Kidney (tissue), 14 donors: ENCODE results near the gene RNF31. TPM values are rescaled to one million over a fixed set of nuclear protein-coding genes. Genes with fewer than 3 reads are reported as not detected.

Source experiments
- DNase-seq, 5 donors: peaks; one replicate each; pipeline ENCODE4 v3.0.0-alpha.2; 2013 to 2020
- FAIRE-seq: peaks from 2 replicates; lab custom pipeline; 2012; peaks lifted over from hg19 to GRCh38; lab: Jason Lieb, UNC
- H3K27ac ChIP-seq, 2 donors: one replicate each; pipeline ENCODE4 v1.7.0; 2013; ENCODE audit warnings: low read depth in 2 of 2, low read length in 2 of 2, inconsistent platforms in 1 of 2
- H3K27me3 ChIP-seq: one replicate; pipeline ENCODE4 v1.7.1; 2013; ENCODE audit warnings: low read length, inconsistent platforms; ENCODE audit not compliant: control insufficient read depth, insufficient read depth
- H3K36me3 ChIP-seq, 3 donors: one replicate each; pipeline versions ENCODE4 v1.7.0 to v1.7.1; 2013; ENCODE audit warnings: low read length in 3 of 3, control low read depth in 1 of 3, inconsistent platforms in 1 of 3; ENCODE audit not compliant: insufficient read depth in 3 of 3, control insufficient read depth in 2 of 3
- H3K4me1 ChIP-seq, 3 donors: one replicate each; pipeline versions ENCODE4 v1.7.0 to v1.7.1; 2013; ENCODE audit warnings: low read length in 3 of 3, inconsistent platforms in 1 of 3, low read depth in 1 of 3; ENCODE audit not compliant: control insufficient read depth in 2 of 3, insufficient read depth in 2 of 3
- H3K4me3 ChIP-seq, 3 donors: one replicate each; pipeline versions ENCODE4 v1.7.0 to v1.8.1; 2013; ENCODE audit warnings: low read length in 3 of 3, control low read depth in 1 of 3, inconsistent platforms in 1 of 3
- H3K9ac ChIP-seq, 3 donors: one replicate each; pipeline versions ENCODE4 v1.7.0 to v1.7.1; 2013; ENCODE audit warnings: low read length in 3 of 3, control low read depth in 1 of 3, inconsistent platforms in 1 of 3
- H3K9me3 ChIP-seq, 3 donors: one replicate each; pipeline versions ENCODE4 v1.7.0 to v1.7.1; 2013; ENCODE audit warnings: low read length in 3 of 3, control low read depth in 1 of 3, inconsistent platforms in 1 of 3; ENCODE audit not compliant: control insufficient read depth in 2 of 3, insufficient read depth in 1 of 3
- intact Hi-C: fragments of 100-400 bp; cut with DNase I; formaldehyde crosslinking; loops from one replicate; pipeline ENCODE4 v1.11.1; 2022
- polyA plus RNA-seq: library from polyadenylated mRNA; stranded (reverse); fragments of 350-450 nt; fragmentation: Illumina TruSeq; extraction: RNeasy Lipid Tissue Mini Kit (QIAGEN cat#74804); gene quantifications from one replicate; pipeline ENCODE4 v1.2.3, GENCODE V29; 2014; ENCODE audit warnings: low read depth, low replicate concordance; ENCODE audit not compliant: insufficient read depth
- total RNA-seq: library from RNA; stranded (reverse); fragmentation: NEBNext Ultra II Directional; extraction: Animal tissue kit (Norgen Biotek cat#: 25700); gene quantifications from one replicate; pipeline ENCODE4 v1.2.1, GENCODE V29; 2021
- TF ChIP-seq, protein P1 (sequence below): IDR thresholded peaks from 3 replicates; pipeline ENCODE4 v1.5.1; 2012; ENCODE audit warnings: mild to moderate bottlenecking, moderate library complexity, borderline replicate concordance; ENCODE audit not compliant: insufficient read depth; ENCODE audit errors: extremely low read depth
- donor health status: control.
- donor health status: control.
- donor health status: control.
- donor health status: control.
- donor health status: control.
- donor health status: DM: yes; HTN: yes; CAD: no.
- donor health status: Normal renal cell carcinoma (clear cell type).

RNF31 gene
- total and polyA plus RNA-seq, 2 donors from 2014 or later = 64.0 to 69.0 TPM

DNA sequence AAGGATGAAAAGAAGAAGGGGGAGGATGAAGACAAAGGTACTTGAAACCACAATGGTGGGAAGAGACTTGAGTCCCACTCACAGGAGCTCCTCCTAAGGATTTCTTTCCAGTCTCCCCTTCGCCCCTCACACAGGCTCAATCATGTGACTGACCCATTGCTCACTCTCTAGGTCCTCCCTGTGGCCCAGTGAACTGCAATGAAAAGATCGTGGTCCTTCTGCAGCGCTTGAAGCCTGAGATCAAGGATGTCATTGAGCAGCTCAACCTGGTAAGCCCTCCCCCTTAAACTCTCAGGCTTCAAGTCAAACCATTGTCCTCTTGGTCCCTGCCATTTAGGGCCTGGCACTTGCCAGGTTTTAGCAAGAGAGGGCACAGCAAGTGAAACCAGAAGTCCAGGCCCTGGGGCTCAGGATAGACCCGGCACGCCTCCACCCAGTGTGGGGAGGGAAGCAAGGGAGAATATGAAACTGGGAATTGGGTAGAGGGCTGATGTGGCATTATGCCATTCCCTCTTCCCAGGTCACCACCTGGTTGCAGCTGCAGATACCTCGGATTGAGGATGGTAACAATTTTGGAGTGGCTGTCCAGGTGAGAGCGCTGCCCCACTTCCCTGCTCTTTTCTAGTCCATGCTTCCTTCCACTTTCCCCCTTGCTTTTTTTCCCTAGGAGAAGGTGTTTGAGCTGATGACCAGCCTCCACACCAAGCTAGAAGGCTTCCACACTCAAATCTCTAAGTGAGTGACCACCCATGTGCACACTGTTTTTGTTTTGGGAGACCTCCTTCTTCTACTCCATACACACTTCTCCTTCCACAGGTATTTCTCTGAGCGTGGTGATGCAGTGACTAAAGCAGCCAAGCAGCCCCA lies 9.5 kb upstream of the RNF31 start:
- Histone ChIP-seq H3K36me3 (peaks cover 0 to 23% (median 14%) of the 10 kb centered on the region in 3 donors), H3K27me3 (no peaks in the 10 kb centered on the region), H3K4me1 (peaks cover 0 to 38% (median 15%) of the 10 kb centered on the region in 3 donors), H3K27ac (no peak overlapping the region), H3K9me3 (no peaks in the 10 kb centered on the region), H3K4me3 (no peak overlapping the region), H3K9ac (no peak overlapping the region)
- TF ChIP-seq, protein P1, sequence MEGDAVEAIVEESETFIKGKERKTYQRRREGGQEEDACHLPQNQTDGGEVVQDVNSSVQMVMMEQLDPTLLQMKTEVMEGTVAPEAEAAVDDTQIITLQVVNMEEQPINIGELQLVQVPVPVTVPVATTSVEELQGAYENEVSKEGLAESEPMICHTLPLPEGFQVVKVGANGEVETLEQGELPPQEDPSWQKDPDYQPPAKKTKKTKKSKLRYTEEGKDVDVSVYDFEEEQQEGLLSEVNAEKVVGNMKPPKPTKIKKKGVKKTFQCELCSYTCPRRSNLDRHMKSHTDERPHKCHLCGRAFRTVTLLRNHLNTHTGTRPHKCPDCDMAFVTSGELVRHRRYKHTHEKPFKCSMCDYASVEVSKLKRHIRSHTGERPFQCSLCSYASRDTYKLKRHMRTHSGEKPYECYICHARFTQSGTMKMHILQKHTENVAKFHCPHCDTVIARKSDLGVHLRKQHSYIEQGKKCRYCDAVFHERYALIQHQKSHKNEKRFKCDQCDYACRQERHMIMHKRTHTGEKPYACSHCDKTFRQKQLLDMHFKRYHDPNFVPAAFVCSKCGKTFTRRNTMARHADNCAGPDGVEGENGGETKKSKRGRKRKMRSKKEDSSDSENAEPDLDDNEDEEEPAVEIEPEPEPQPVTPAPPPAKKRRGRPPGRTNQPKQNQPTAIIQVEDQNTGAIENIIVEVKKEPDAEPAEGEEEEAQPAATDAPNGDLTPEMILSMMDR = no peak
- FAIRE-seq (no peak), DNase-seq (no peak)
- intact Hi-C loops = no loop called here

DNA sequence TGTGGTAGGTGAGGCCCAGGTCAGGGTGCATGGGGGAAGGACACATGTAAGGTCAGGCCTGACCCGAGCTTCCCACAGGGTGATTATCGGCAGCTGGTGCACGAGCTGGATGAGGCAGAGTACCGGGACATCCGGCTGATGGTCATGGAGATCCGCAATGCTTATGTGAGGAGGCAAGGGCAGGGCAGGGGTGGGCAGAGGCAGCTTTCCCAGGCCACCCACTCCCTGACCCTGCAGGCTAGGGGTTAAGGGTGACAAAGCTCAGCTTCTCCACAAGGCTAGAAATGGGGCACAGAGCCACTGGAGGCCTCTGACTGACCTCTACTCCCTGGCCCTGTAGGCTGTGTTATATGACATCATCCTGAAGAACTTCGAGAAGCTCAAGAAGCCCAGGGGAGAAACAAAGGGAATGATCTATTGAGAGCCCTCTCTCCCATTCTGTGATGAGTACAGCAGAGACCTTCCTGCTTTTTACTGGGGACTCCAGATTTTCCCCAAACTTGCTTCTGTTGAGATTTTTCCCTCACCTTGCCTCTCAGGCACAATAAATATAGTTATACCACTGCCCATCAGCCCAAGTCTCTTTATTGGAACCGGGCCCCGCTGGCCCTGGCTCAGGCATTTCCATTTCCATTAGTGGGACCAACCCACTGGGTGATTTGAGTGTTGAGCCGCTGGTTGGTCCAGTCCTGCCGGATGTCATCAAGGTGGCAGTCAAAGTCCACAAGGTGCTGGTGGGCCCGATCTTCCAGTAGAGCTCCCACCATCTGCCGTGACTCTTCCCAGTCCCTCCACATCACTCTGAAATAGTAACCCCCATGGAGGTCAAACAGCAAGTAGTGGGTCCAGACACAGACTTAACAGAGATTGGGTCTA lies 8.7 kb upstream of the RNF31 start:
- Histone ChIP-seq H3K27ac (no peak overlapping the region), H3K27me3 (no peaks in the 10 kb centered on the region)
- peak in 1 of 5 donors; percentile 67 for DNase-seq

GRCh38 chr14:24139272-24139934 lies 7.9 kb upstream of the RNF31 start:
- Histone ChIP-seq H3K9ac (no peak overlapping the region), H3K4me3 (no peak overlapping the region), H3K9me3 (no peaks in the 10 kb centered on the region), H3K27ac (no peak overlapping the region), H3K27me3 (no peaks in the 10 kb centered on the region), H3K4me1 (peaks cover 0 to 38% (median 15%) of the 10 kb centered on the region in 3 donors), H3K36me3 (peaks cover 0 to 23% (median 14%) of the 10 kb centered on the region in 3 donors)
- DNase-seq (no peak), FAIRE-seq (no peak)
- intact Hi-C loops = no loop called here
- TF ChIP-seq, protein P1 = no peak

More for the DNA sequence above, 8.7 kb upstream of the RNF31 start:
- Histone ChIP-seq H3K9ac (no peak overlapping the region), H3K4me1 (peaks cover 0 to 38% (median 15%) of the 10 kb centered on the region in 3 donors), H3K36me3 (peaks cover 0 to 23% (median 14%) of the 10 kb centered on the region in 3 donors), H3K9me3 (no peaks in the 10 kb centered on the region), H3K4me3 (no peak overlapping the region)
- no peak for FAIRE-seq
- TF ChIP-seq, protein P1 = no peak
- intact Hi-C loops = no loop called here
